GM19463 (cell line): ENCODE data around the gene PLAGL2.
"Not testable (repeated sequence)": the region's sequence is repeated elsewhere in the genome, so short reads cannot be mapped to it uniquely, and the experiment has no call there.

Source experiments
- ATAC-seq: cut with Tn5 transposase; IDR thresholded peaks from one replicate; pipeline ENCODE4 v1.9.1; 2021; ENCODE audit warnings: mild to moderate bottlenecking, moderate library complexity; ENCODE audit not compliant: unreplicated experiment

Gene PLAGL2, protein sequence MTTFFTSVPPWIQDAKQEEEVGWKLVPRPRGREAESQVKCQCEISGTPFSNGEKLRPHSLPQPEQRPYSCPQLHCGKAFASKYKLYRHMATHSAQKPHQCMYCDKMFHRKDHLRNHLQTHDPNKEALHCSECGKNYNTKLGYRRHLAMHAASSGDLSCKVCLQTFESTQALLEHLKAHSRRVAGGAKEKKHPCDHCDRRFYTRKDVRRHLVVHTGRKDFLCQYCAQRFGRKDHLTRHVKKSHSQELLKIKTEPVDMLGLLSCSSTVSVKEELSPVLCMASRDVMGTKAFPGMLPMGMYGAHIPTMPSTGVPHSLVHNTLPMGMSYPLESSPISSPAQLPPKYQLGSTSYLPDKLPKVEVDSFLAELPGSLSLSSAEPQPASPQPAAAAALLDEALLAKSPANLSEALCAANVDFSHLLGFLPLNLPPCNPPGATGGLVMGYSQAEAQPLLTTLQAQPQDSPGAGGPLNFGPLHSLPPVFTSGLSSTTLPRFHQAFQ

DNA sequence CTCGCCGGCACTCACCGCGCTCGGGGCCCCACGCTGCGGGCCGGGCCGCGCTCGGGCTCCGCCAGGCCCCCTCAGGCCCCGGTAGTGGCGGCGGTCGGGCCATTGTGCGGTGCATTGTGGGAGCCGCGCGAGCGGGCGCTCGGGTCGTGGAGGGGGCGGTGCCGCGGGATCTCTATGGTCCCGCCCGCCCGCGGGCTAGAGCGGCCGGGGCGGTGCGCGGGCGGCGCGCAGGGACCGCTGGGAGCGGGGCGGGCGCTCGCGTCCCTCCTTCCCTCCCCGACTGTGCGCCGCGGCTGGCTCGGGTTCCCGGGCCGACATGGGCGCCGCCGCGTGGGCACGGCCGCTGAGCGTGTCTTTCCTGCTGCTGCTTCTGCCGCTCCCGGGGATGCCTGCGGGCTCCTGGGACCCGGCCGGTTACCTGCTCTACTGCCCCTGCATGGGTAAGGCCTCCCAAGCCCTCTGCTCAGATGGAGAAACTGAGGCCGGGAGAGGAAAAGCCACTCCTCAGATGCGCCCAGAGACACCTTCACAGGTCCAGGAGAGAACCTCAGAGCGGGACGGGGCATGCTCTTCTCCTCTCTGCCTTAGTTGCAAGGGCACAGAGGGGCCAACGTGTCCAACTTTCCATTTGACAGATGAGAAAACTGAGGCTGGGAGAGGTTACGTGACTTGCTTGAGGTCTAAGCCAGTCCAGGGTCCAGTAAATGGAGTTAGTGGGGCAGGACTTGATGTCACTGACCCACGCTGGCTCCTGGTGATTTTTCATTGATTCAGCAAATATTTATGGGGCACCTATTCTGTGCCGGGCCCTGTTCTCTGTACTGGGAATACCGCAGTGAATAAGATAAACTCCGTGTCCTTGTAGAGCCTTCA lies at the start of gene PLAGL2, which contains the start of gene POFUT1:
Gene PLAGL2 (minus strand): TSS at position 118 of the 873 bp plus-strand sequence. CDS start 5,565 bp downstream, outside the sequence.
Gene POFUT1 (plus strand): TSS at position 255 of the 873 bp plus-strand sequence. CDS start 62 bp downstream, at position 317.
- peak; percentile 92 for ATAC-seq

DNA sequence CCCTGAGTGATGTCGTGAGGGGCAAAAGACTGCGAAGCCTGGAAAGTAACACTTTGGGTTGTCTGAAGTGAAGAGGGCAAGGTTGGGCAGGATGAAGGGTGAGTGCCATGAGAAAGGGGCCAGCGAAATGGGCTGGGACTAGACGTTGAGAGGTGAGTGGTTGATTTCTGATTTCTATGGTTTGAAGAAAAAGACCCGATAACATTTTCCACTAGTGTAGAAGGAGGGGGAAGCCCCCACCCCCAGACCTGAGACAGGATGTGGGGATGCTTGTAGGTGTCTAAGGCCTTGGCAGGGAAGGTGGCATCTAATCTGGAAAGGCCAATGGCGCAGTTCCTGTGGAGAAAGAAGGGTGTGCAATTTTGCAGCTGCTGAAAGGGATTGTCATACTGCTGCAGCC lies 44.6 kb upstream of the PLAGL2 start:
- ATAC-seq, result no peak

DNA sequence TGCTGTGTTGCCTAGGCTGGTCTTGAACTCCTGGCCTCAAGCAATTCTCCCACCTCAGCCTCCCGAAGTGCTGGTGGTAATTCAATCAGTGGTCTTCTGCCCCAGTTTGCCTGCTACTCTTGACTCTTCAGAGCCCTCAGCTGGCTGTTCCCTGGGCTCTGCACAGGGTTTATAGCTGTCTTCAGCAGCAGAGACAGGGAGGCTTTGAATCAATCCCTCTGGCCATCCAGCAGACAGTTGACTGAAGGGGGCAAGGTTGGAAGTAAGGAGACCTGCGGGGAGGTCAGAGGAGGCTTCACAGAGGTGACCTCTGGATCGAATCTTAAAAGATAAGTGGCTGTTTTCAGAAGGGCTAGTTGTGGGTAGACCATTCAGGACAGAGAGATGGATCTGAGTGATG lies 43.9 kb upstream of the PLAGL2 start:
- ATAC-seq, result no peak

DNA sequence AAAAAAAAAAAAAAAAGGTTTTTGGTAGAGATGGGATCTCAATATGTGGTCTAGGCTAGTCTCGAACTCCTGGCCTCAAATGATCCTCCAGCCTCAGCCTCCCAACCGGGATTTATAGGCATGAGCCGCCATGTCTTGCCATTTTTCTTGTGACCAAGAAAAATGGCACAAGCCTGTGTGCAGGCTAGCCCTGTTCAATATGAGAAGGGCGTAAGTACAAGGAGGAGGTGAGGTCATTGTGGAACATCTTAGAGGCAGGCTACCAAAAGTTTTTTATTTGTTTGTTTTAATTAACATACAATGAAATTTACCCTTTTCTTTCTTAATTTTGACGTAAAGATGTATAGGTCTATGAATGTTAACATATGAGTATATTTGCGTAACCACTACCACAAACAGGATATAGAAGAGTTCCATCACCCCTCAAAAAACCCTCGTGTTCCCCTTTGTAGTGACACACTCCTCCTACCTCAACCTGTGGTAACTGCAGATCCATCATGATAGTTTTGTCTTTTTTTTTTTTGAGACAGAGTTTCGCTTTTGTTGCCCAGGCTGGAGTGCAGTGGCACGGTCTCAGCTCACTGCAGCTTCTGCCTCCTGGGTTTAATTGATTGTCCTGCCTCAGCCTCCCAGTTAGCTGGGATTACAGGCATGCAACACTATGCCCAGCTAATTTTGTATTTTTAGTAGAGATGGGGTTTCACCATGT lies 41.6 kb upstream of the PLAGL2 start:
- no peak for ATAC-seq

DNA sequence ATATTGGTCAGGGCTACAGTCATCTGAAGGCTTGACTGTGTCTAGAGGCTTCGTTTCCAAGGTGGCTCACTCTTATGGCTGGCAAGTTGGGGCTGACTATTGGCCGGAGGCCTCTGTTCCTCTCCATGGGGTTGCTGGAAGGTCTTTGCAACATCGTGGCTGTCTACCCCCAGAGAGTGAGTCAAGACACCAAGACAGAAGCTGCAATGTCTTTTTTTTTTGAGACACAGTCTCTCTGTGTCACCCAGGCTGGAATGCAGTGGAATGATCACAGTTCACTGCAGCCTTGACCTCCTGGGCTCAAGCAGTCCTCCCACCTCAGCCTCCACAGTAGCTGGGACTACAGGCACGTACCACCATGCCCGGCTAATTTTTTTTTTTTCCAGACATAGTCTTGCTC lies 40.5 kb upstream of the PLAGL2 start:
- no peak for ATAC-seq

DNA sequence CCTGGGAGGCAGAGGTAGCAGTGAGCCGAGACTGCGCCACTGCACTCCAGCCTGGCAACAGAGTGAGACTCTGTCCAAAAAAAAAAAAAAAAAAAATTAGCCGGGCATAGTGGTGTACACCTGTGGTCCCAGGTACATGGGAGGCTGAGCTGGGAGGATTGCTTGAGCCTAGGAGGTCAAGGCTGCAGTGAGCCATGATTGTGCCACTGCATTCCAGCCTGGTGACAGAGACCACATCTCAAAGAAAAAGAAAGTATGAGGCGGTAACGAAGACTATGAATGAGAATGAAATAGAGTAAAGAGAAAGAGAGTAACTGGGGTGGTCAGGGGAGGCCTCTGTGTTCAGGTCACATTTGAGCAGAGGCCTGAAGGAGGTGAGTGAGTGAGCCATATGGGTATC lies 38.7 kb upstream of the PLAGL2 start:
- ATAC-seq, result not testable (repeated sequence)

DNA sequence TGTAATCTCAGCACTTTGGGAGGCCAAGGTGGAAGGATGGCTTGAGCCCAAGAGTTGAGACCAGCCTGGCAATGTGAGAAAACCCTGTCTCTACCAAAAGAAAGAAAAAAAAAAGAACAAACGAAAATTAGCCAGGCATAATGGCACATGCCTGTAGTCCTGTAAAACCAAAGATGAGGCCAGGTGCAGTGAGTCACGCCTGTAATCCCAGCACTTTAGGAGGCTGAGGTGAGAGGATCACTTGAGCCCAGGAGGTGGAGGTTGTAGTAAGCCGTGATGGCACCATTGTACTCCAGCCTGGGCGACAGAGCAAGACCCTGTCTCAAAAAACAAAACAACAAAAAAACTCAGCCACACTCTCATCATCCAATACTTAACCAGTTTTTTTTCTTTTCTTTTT lies 37.4 kb upstream of the PLAGL2 start:
- no peak for ATAC-seq

DNA sequence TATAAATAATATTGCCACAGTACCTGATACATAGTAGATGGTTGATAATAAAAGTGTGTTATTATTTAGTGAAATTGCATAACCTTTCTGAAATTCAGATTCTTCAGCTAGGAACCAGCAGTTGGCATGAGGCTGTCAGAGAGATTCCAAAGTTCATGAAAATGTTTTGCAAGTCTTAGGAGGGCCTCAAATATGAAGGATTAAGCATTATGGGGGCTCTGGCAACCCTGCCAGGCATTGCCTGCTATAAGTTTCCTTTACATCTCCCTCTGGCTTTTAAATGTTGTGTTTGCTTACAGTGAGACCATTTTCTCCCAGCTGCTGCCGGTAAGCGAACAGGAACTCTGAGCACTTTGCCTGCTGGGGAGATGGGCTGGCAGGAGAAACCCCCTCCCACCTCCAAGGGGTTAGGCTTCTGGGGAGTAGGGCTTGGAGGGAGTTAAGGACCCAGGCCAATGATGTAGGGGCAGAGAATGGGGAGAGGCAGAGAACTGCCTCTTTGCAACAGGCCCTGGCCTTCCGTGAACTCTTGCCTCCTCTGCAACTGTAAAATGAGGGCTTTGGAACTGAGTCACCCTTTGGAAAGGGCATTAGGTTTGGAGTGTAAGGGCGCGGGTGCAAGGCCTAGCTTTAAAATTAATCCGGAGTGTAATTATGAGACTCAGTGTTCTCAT lies 36.7 kb upstream of the PLAGL2 start:
- ATAC-seq, result no peak

DNA sequence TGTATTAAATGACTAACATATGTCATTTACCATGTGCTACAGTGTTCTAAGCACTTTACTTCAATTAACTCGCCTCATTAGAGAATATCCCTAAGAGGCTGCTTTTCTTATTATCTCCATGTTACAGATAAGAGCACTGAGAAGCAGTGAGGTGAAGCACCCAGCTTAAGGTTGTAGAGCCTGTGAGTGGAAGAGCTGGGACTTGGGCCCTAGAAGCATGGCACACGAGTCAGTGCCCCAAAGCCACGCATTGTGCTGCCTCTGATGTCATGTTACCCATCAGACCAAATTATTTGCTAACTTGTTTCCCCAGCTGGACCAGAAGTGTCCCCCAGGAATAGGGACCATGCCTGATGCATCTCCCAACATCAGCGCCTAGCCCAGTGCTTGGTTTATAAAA lies 34.3 kb upstream of the PLAGL2 start:
- ATAC-seq, result no peak

DNA sequence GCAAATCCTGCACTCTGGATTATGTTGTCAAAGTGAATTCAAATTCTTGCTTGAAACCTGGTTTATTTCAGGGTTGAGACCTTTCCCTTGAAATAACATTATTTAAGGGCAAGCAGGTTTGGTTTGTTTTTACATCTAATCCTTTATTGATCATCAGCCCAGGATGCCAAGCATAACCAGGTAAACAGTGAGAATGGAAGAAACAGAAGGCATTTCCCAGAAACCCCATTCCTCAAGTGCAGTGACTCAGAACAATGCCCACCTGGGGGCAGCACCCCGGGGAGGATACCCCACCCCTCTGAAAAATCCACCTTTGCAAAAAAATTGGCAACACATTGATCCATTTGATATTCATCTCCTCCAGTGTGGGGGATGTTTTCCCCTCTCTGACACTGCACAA lies 32.7 kb upstream of the PLAGL2 start:
- no peak for ATAC-seq

DNA sequence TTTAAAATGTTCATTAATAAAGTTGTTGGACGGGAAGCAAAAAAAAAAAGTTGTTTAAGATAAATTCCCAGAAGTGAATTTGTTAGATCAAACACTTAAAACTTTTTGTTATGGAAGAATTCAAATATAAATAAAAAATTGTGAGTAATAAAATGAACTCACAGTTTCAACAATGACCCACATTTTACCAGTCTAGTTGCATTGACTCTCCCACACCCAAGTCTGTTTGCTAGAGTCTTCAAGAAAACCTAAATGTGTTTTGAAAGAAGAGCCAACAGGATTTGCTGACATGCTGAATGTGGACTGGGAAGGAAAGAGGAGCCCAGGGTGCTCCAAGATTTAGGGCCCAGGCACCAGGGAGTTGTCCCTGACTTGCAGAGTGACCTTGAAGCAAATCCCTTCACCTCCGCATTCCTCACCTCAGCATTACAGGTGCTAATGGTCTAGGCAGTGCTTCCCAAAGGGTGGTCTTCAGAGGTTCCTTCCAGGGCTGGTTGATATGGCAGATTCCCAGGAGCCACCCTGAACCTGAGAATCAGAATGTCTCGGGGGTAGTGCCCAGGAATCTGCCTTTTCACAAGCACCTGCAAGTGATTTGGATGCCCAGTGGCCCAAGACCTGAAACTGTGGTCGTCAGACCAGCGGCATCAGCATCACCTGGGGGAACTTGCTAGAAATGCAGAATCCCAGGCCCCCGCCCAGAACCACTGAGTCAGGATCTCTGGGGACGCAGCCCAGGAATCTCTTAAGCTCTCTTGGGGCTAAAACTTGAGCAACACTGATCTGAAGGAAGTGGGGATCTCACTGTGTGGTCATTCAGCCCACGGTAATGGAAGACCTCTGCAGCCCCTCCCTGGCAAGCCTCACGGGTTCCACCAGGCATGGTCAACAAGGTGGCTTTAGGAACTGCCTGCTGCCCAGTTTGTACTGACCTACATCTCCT lies 31.2 kb upstream of the PLAGL2 start:
- no peak for ATAC-seq

DNA sequence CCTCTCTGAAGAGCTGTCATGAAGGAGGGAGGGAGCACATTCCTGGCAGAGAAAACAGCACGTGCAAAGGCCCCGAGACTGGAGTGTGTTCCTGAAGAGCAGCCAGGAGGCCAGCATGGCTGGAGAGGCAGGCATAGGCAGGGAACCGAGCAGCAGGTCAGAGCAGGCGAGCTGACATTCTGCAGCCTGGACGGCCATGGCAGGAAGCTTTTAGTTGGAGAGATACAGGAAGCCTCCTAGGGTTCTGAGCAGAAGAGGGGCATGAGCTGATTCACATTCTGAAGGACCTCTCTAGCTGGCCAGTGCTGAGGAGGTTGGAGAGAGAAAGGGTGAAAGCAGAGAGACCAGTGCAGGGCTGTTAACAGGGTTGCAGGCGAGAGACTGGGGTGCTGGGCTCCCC lies 29.9 kb upstream of the PLAGL2 start:
- no peak for ATAC-seq

DNA sequence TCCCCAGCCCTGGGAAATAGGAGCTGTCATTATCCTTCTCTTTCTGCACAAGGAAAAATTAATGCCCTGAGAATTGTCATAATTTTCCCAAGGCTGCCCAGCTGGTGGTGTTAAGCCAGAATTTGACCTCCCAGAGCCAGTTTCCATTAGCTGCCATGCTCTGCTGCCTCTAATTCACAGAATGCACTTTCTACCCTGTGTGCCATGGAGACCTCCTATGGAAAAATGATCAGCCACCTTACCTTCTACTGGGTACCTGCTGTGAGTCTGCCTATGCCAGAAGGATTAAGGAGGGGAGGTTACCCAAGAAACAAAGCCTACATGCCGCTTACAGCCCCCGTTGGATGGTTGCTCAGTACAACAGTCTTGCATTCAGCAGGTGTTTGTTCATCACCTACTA lies 29.3 kb upstream of the PLAGL2 start:
- no peak for ATAC-seq

DNA sequence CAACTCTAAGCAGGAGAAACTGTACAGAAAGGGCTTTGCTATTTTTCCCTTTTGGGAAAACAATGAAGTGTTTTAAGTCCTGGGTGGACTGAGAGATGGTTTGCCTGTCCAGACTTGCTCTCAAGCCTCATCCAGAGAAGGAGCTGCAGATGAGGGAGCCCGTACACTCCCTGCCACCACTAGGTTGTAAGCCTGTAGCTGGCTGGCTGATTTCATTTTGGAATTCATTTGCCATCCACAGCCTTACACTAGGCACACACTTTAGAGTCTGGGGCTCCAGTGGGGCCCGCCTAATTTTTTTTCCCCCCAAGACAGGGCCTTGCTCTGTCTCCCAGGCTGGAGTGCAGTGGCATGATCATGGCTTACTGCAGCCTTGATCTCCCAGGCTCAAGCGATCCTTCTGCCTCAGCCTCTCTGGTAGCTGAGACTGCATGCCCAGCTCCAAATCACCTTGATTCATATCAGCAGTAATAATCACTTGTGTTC lies 28.5 kb upstream of the PLAGL2 start:
- ATAC-seq, result no peak

DNA sequence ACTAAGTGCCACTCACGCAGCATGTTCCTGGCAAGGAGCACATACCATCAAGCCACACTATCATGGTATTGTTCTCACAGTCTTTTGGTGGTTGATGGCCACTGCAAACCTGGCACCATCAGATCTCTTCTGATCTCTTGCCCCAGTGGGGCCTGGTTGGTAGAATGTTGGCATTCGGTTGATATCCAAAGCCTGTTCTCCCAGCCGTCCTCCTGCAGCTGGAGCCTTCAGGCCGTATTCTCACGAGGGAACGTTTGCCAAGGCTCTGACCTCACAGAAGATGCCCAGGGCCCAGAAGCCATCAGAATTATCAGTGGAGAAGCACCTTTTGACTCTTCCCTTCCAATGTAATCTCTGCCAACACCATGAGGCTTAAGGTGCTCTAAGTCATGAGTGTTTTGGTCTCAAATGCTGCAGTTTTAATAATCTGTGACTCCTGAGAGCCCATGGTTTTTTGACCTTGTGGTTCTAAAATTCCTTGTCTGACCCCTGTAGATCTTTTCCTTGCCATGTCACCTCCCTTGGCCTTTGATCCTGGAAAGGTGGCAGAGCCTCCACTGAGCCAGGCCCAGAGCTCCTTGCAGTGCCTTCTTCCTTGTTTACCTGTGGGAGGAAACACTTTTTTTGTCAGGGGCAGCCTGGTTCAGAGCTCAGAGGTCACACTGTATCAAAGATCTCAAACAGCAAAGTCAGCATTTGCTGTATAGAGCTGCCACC lies 27.9 kb upstream of the PLAGL2 start:
- no peak for ATAC-seq

DNA sequence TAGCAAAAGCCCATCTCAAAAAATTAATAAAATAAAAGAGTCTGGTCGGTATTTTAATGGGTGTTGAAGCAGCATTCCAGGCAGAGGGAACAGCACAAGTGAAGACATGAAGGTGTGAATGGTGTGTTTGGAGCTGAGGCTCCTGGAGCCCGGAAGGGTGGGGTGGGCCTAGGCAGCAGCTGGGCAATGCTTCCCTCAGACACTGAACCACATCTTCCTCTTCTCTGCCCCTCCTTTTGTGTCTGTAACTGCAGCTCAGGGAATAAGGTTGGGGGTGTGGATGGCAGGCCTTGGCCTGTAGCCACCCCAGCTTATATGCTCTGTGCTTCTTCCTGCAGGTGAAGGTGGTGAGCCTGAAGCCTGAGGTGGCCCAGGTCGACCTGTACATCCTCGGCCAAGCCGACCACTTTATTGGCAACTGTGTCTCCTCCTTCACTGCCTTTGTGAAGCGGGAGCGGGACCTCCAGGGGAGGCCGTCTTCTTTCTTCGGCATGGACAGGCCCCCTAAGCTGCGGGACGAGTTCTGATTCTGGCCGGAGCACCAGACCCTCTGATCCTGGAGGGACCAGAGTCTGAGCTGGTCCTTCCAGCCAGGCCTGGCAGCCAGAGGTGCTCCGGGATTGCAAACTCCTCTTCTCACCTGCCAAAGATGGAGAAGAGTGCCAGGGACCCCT lies 26.7 kb upstream of the PLAGL2 start:
- ATAC-seq, result no peak

DNA sequence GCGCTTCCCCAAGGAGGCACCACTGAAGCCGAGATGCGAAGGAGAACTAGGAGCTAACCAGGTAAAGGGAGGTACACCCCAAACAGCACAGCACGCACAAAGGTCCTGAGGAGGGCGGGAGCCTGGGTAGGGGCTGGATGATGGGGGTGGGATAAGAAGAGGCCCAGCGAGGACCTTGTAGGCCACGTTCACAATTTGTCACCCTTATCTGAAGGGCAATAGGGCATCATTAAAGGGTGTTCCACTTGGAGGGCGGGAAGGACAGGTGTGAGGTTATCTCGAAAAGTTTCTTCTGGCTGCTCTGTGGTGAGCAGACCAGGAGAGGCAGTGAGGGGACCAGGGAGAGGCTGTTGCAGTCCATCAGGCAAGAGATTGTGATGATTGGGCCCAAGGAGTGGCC lies 25.7 kb upstream of the PLAGL2 start:
- ATAC-seq, result no peak

DNA sequence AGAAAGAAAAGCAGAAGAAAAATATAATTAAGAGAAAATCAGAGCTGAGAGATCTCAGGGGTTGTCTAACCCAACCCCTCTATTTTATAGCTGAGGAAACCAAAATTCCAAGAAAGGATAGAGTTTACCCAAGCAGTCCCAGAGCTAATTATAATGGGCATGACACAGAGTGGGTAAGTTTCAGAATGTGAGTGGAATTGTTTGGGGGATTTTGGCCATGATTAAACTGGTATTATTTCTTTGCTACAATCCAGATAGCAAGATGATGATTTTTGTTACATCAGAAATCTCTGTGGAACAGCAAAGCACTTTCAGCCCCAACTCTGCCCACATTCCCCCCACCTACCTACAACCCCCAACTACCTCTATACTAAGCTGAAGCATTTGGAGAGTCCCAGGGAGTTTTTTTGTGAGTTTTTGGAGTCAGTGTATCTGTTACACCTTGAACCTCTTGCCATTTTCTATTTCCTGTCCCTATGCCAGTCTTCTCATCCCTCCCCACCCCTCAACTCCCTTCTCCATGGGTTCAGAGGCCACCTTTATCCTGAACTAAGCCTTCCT lies 24.9 kb upstream of the PLAGL2 start:
- no peak for ATAC-seq
